Parathyroid adenoma (tissue), 2 donors: ENCODE measurements around the gene LAMB3.

Source experiments
- H2AFZ ChIP-seq: fragments of 300-600 bp; sonication (generic); one replicate; pipeline ENCODE4 v1.7.0; 2017; ENCODE audit warnings: antibody characterized with exemption, mild to moderate bottlenecking
- H3K27ac ChIP-seq: fragments of 300-600 bp; sonication (generic); one replicate; pipeline ENCODE4 v1.7.0; 2017
- H3K27me3 ChIP-seq: fragments of 300-600 bp; sonication (generic); one replicate; pipeline ENCODE4 v1.7.0; 2017; ENCODE audit warnings: low read length; ENCODE audit not compliant: control insufficient read depth, insufficient read depth
- H3K36me3 ChIP-seq: fragments of 300-600 bp; sonication (generic); one replicate; pipeline ENCODE4 v1.7.0; 2017; ENCODE audit warnings: low read length; ENCODE audit not compliant: control insufficient read depth, insufficient read depth
- H3K4me1 ChIP-seq: fragments of 300-600 bp; sonication (generic); one replicate; pipeline ENCODE4 v1.7.0; 2017; ENCODE audit warnings: control low read depth
- H3K4me2 ChIP-seq: fragments of 300-600 bp; sonication (generic); one replicate; pipeline ENCODE4 v1.7.0; 2017; ENCODE audit warnings: low read length
- H3K4me3 ChIP-seq: fragments of 300-600 bp; sonication (generic); one replicate; pipeline ENCODE4 v1.7.0; 2017; ENCODE audit warnings: low read depth, low read length
- H3K79me2 ChIP-seq: fragments of 300-600 bp; sonication (generic); one replicate; pipeline ENCODE4 v1.7.0; 2017; ENCODE audit warnings: control low read depth
- H3K9ac ChIP-seq: fragments of 300-600 bp; sonication (generic); one replicate; pipeline ENCODE4 v1.7.0; 2017; ENCODE audit warnings: mild to moderate bottlenecking
- H3K9me3 ChIP-seq: fragments of 300-600 bp; sonication (generic); one replicate; pipeline ENCODE4 v1.7.0; 2017; ENCODE audit warnings: low read length; ENCODE audit not compliant: control insufficient read depth
- TF ChIP-seq, protein P1 (sequence below): fragments of 300-600 bp; sonication (generic); IDR thresholded peaks from one replicate; pipeline ENCODE4 v1.7.0; 2017; ENCODE audit warnings: antibody characterized with exemption, mild to moderate bottlenecking
- donor health status: primary hyperparathyroidism.

The LAMB3 gene

DNA sequence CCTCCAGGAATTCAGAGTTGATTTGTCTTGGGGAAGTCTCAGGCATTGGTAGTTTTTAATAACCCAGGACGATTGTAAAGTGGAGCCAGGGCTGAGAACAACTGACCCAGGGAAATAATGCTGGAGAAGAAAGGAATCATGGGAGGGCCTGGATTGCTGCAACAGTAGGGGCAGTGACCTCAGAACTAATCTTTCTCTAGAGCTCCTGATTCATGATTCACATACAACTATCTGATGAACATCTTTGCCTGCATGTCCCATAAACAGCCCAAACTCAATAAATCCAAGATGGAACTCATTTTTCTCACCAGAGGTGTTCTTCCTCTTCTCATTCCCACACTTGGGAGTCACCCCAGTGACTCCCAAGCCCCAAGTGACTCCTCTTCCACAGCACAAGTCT is 14.9 kb upstream of the LAMB3 start:
- H3K27me3 ChIP-seq: no peaks in the 10 kb centered on the region
- H3K4me1 ChIP-seq: no peaks in the 10 kb centered on the region
- TF ChIP-seq, protein P1, sequence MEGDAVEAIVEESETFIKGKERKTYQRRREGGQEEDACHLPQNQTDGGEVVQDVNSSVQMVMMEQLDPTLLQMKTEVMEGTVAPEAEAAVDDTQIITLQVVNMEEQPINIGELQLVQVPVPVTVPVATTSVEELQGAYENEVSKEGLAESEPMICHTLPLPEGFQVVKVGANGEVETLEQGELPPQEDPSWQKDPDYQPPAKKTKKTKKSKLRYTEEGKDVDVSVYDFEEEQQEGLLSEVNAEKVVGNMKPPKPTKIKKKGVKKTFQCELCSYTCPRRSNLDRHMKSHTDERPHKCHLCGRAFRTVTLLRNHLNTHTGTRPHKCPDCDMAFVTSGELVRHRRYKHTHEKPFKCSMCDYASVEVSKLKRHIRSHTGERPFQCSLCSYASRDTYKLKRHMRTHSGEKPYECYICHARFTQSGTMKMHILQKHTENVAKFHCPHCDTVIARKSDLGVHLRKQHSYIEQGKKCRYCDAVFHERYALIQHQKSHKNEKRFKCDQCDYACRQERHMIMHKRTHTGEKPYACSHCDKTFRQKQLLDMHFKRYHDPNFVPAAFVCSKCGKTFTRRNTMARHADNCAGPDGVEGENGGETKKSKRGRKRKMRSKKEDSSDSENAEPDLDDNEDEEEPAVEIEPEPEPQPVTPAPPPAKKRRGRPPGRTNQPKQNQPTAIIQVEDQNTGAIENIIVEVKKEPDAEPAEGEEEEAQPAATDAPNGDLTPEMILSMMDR: no peak
- no peak overlapping the region for H3K4me2 ChIP-seq
- no peaks in the 10 kb centered on the region for H3K9me3 ChIP-seq
- H3K4me3 ChIP-seq: no peak overlapping the region
- H3K79me2 ChIP-seq: no peaks in the 10 kb centered on the region
- no peak overlapping the region for H3K9ac ChIP-seq
- H2AFZ ChIP-seq: no peak overlapping the region
- H3K27ac ChIP-seq: no peak overlapping the region
- H3K36me3 ChIP-seq: no peaks in the 10 kb centered on the region

DNA sequence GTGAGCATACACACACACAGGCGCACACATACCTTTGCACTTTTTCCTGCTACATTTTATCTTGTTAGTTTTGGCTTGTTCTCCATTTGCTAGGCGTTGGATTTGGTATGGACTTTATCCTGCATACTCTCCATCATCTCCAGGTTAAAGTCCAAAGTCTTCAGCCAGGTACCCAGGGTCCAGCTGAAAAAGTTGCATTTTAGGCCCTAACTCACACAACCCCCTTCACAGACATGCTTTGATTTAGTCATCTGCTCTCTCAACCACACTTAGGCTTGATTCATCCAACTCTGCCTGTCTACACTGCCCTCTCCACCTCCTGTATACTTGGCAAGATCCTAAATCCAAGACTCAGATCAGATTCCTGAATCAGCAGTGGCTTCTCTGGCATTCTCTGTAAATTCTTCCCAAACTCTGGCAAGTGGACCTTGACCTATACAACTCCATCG is 10.7 kb upstream of the LAMB3 start:
- no peaks in the 10 kb centered on the region for H3K36me3 ChIP-seq
- no peak overlapping the region for H3K4me3 ChIP-seq
- no peaks in the 10 kb centered on the region for H3K9me3 ChIP-seq
- H3K27ac ChIP-seq: no peak overlapping the region
- no peak overlapping the region for H3K9ac ChIP-seq
- no peak overlapping the region for H2AFZ ChIP-seq
- no peak overlapping the region for H3K4me2 ChIP-seq
- peaks cover 3% of the 10 kb centered on the region for H3K4me1 ChIP-seq
- no peaks in the 10 kb centered on the region for H3K79me2 ChIP-seq
- TF ChIP-seq, protein P1: no peak
- no peaks in the 10 kb centered on the region for H3K27me3 ChIP-seq

DNA sequence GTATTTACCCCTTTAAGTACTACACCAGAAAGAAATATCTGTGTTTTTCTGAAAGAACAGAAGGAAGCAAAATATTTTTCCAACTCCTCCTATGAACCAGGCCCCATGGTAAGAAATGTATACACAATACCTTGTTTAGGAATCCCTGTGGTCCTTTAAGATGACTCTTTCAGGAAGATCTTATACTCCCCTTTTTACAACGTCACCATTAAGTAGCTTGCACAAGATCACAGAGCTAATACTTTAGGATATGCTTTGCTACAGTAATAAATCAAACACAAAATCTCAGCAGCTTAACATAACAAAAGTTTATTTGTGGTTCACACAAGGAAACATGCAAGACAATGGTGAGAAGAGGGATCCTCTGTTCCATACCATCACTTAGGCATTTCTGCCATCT is 8.8 kb upstream of the LAMB3 start:
- Histone ChIP-seq H2AFZ (no peak overlapping the region), H3K4me1 (peaks cover 3% of the 10 kb centered on the region), H3K36me3 (no peaks in the 10 kb centered on the region), H3K4me2 (no peak overlapping the region), H3K4me3 (no peak overlapping the region), H3K27me3 (no peaks in the 10 kb centered on the region), H3K9me3 (no peaks in the 10 kb centered on the region), H3K9ac (no peak overlapping the region), H3K27ac (no peak overlapping the region), H3K79me2 (no peaks in the 10 kb centered on the region)
- TF ChIP-seq, protein P1: no peak

DNA sequence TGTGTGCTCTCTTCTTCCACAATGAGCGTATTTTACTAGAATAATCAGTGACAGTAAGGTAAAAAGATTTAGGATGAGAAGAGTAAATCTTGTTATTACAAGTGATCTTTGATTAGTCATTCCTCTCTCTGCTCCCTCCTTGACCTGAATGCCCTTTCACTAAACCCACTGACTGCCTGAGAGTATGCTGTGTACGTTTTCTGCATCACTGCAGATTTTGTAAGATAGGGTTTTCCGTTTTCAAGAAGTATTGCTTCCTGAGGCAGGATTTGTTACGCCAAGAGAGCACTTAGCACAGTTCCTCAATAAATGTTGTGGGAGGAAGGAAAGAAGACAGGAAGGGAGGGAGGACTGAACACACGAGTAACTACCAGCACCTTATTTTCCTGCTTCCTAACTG is 7.7 kb upstream of the LAMB3 start:
- no peak overlapping the region for H3K27ac ChIP-seq
- peaks cover 3% of the 10 kb centered on the region for H3K4me1 ChIP-seq
- no peak overlapping the region for H2AFZ ChIP-seq
- H3K9me3 ChIP-seq: no peaks in the 10 kb centered on the region
- TF ChIP-seq, protein P1: no peak
- no peaks in the 10 kb centered on the region for H3K27me3 ChIP-seq
- no peaks in the 10 kb centered on the region for H3K36me3 ChIP-seq
- H3K4me2 ChIP-seq: peak overlapping the region; percentile 23
- H3K4me3 ChIP-seq: no peak overlapping the region
- no peaks in the 10 kb centered on the region for H3K79me2 ChIP-seq
- no peak overlapping the region for H3K9ac ChIP-seq

DNA sequence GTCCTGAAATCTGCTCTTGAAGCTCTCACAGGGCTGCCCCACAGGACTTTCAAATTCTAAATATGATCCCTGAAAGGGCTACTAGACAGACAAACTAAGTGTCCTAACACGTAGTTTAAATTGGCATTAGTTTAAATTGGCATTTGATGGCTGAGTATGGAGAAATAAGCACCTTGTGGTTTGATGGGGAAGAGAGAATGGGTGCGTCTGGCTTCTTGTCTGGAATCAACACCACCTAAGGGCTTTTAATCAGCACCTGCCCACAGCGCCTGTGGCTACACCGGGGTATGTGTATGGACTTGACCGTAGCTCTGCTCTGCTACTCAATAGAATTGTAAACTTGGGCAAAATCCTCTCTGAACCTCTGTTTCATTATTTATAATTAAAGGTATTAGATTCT is 5.7 kb upstream of the LAMB3 start:
- H3K4me1 ChIP-seq: peaks cover 3% of the 10 kb centered on the region
- no peak overlapping the region for H3K9ac ChIP-seq
- H3K79me2 ChIP-seq: no peaks in the 10 kb centered on the region
- H3K4me2 ChIP-seq: no peak overlapping the region
- H3K9me3 ChIP-seq: no peaks in the 10 kb centered on the region
- TF ChIP-seq, protein P1: no peak
- H3K4me3 ChIP-seq: no peak overlapping the region
- H2AFZ ChIP-seq: no peak overlapping the region
- no peaks in the 10 kb centered on the region for H3K36me3 ChIP-seq
- no peak overlapping the region for H3K27ac ChIP-seq
- no peaks in the 10 kb centered on the region for H3K27me3 ChIP-seq
